SK-N-SH (cell line): ENCODE results near the gene ZNF132.

ENCODE experiments used
- EP300 ChIP-seq, 2 experiments: IDR thresholded peaks; 2 replicates each; pipeline versions ENCODE4 v1.4.0 to v1.6.1; 2012; ENCODE audit warnings: borderline replicate concordance in 1 of 2, low read depth in 1 of 2, low read length in 1 of 2
- FOXJ3 ChIP-seq: sonication (generic); formaldehyde crosslinking; IDR thresholded peaks from 2 replicates; pipeline ENCODE4 v1.5.1; 2020; ENCODE audit warnings: mild to moderate bottlenecking, missing genetic modification reagents
- FOXM1 ChIP-seq: IDR thresholded peaks from 2 replicates; pipeline ENCODE4 v1.4.0; 2012; ENCODE audit warnings: low read depth, mild to moderate bottlenecking
- JUND ChIP-seq: IDR thresholded peaks from 2 replicates; pipeline ENCODE4 v1.4.0; 2012
- MXI1 ChIP-seq: IDR thresholded peaks from 2 replicates; pipeline ENCODE4 v1.6.1; 2012; ENCODE audit warnings: mild to moderate bottlenecking, low read depth, low read length, improper control_type of control experiment
- POLR2AphosphoS5 ChIP-seq: IDR thresholded peaks from 2 replicates; pipeline ENCODE4 v1.6.1; 2012; ENCODE audit warnings: low read depth, low read length
- RAD21 ChIP-seq: IDR thresholded peaks from 2 replicates; pipeline ENCODE4 v1.6.1; 2012; ENCODE audit warnings: mild to moderate bottlenecking, low read length
- RCOR1 ChIP-seq: fragments of 150-350 bp; IDR thresholded peaks from 2 replicates; pipeline ENCODE4 v1.6.1; 2017; ENCODE audit warnings: antibody characterized with exemption, low read length
- SMC3 ChIP-seq: IDR thresholded peaks from 2 replicates; pipeline ENCODE4 v1.6.1; 2012; ENCODE audit warnings: low read depth, low read length, improper control_type of control experiment
- TF ChIP-seq, protein P1 (sequence below): IDR thresholded peaks from 2 replicates; pipeline ENCODE4 v1.4.0; 2012; ENCODE audit warnings: low read depth
- TF ChIP-seq, protein P2 (sequence below): fragments of 200-600 bp; sonication (generic); IDR thresholded peaks from 2 replicates; pipeline ENCODE4 v1.6.1; 2017; ENCODE audit warnings: antibody characterized with exemption, mild to moderate bottlenecking, moderate library complexity
- TF ChIP-seq, protein P3 (sequence below): IDR thresholded peaks from 2 replicates; pipeline ENCODE4; 2012
- TF ChIP-seq, protein P4 (sequence below): fragments of 150-350 bp; IDR thresholded peaks from 2 replicates; pipeline ENCODE4 v1.6.1; 2017; ENCODE audit warnings: antibody characterized with exemption, low read length, low read depth, borderline replicate concordance
- TF ChIP-seq, protein P5 (sequence below): IDR thresholded peaks from 2 replicates; pipeline ENCODE4 v1.6.1; 2012; ENCODE audit warnings: mild to moderate bottlenecking, low read depth, low read length, moderate library complexity

DNA sequence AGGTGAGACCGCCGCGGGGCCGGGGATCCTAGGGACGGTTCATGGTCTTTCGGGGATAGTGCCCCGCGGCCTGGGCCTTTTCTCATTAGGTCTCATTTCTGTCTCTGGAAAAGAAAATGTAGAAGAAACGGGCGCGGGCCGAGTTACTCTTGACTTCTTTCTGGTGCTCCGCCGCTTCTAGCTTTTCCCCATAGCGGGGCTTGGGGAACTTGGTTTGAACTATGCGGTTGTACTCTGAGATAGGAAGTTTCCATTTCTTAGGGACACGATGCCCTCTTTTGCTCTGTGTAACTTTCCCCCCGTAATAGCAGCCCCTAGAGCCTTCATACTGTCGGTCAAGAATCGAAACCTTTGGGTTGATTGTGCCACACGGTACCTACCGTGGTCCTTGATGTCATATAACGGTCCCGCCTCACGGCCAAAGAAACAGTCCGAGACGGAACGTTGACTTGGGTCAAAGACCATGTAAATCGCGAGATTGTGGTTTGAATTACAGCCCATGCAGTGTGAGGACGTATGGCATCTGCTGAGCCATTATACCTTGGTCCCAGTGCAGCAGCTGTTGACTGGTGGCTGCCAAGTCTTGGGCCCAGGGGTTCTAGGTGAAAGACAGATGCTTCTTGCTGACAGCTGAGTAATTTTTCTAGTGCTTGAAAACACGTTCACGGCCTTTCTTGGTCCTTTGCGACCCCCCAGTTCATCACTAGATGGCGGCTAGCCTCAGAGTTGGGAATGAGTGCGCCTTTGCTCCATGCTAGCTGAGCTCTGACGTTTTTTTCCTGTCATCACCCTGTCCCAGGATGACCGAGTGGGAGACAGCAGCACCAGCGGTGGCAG is 52.4 kb downstream of the ZNF132 start:
- TF ChIP-seq POLR2AphosphoS5 = no peak
- TF ChIP-seq, protein P1, sequence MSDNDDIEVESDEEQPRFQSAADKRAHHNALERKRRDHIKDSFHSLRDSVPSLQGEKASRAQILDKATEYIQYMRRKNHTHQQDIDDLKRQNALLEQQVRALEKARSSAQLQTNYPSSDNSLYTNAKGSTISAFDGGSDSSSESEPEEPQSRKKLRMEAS = no peak
- no peak for TF ChIP-seq FOXM1
- TF ChIP-seq, protein P2, sequence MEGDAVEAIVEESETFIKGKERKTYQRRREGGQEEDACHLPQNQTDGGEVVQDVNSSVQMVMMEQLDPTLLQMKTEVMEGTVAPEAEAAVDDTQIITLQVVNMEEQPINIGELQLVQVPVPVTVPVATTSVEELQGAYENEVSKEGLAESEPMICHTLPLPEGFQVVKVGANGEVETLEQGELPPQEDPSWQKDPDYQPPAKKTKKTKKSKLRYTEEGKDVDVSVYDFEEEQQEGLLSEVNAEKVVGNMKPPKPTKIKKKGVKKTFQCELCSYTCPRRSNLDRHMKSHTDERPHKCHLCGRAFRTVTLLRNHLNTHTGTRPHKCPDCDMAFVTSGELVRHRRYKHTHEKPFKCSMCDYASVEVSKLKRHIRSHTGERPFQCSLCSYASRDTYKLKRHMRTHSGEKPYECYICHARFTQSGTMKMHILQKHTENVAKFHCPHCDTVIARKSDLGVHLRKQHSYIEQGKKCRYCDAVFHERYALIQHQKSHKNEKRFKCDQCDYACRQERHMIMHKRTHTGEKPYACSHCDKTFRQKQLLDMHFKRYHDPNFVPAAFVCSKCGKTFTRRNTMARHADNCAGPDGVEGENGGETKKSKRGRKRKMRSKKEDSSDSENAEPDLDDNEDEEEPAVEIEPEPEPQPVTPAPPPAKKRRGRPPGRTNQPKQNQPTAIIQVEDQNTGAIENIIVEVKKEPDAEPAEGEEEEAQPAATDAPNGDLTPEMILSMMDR = peak; percentile 26; the same call in 1 of the 2 replicates
- TF ChIP-seq RCOR1 = no peak
- TF ChIP-seq, protein P3, sequence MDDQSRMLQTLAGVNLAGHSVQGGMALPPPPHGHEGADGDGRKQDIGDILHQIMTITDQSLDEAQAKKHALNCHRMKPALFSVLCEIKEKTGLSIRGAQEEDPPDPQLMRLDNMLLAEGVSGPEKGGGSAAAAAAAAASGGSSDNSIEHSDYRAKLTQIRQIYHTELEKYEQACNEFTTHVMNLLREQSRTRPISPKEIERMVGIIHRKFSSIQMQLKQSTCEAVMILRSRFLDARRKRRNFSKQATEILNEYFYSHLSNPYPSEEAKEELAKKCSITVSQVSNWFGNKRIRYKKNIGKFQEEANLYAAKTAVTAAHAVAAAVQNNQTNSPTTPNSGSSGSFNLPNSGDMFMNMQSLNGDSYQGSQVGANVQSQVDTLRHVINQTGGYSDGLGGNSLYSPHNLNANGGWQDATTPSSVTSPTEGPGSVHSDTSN = no peak
- TF ChIP-seq SMC3 = no peak; the same call in 1 of the 2 replicates
- no peak for TF ChIP-seq EP300 (IDR thresholded peaks at IDR 0.05; ENCODE audit: borderline replicate concordance in 1 of 2, low read depth in 1 of 2, low read length in 1 of 2)
- no peak for TF ChIP-seq MXI1
- TF ChIP-seq, protein P4, sequence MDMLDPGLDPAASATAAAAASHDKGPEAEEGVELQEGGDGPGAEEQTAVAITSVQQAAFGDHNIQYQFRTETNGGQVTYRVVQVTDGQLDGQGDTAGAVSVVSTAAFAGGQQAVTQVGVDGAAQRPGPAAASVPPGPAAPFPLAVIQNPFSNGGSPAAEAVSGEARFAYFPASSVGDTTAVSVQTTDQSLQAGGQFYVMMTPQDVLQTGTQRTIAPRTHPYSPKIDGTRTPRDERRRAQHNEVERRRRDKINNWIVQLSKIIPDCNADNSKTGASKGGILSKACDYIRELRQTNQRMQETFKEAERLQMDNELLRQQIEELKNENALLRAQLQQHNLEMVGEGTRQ = no peak
- TF ChIP-seq RAD21 = peak; percentile 40
- TF ChIP-seq, protein P5, sequence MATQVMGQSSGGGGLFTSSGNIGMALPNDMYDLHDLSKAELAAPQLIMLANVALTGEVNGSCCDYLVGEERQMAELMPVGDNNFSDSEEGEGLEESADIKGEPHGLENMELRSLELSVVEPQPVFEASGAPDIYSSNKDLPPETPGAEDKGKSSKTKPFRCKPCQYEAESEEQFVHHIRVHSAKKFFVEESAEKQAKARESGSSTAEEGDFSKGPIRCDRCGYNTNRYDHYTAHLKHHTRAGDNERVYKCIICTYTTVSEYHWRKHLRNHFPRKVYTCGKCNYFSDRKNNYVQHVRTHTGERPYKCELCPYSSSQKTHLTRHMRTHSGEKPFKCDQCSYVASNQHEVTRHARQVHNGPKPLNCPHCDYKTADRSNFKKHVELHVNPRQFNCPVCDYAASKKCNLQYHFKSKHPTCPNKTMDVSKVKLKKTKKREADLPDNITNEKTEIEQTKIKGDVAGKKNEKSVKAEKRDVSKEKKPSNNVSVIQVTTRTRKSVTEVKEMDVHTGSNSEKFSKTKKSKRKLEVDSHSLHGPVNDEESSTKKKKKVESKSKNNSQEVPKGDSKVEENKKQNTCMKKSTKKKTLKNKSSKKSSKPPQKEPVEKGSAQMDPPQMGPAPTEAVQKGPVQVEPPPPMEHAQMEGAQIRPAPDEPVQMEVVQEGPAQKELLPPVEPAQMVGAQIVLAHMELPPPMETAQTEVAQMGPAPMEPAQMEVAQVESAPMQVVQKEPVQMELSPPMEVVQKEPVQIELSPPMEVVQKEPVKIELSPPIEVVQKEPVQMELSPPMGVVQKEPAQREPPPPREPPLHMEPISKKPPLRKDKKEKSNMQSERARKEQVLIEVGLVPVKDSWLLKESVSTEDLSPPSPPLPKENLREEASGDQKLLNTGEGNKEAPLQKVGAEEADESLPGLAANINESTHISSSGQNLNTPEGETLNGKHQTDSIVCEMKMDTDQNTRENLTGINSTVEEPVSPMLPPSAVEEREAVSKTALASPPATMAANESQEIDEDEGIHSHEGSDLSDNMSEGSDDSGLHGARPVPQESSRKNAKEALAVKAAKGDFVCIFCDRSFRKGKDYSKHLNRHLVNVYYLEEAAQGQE = no peak; the same call in 1 of the 2 replicates
- TF ChIP-seq FOXJ3 (CRISPR knock-in tag) = no peak
- TF ChIP-seq JUND = no peak
